SK-N-SH (cell line): ENCODE data around the gene KBTBD8. TPM values are rescaled to one million over a fixed set of nuclear protein-coding genes. Genes with fewer than 3 reads are reported as not detected.

Source experiments
- CTCF ChIA-PET: fragments of 300-600, 350-600 bp; formaldehyde crosslinking; extraction: SDS; loops from one replicate; lab custom pipeline; 2021; lab: Yijun Ruan, JAX
- POLR2A ChIA-PET: fragments of 350-600 bp; sonication (Branson Sonifier 250); formaldehyde crosslinking; extraction: SDS; loops from one replicate; lab custom pipeline; 2020; ENCODE audit warnings: antibody characterized with exemption, inconsistent platforms; lab: Yijun Ruan, JAX
- DNase-seq: peaks from one replicate; pipeline ENCODE4 v3.0.0; 2012
- H2AFZ ChIP-seq: fragments of 200-600 bp; sonication (generic); 2 replicates; pipeline ENCODE4 v1.8.1; 2016; ENCODE audit warnings: antibody characterized with exemption, mild to moderate bottlenecking, low read depth
- H3F3A ChIP-seq: fragments of 200-600 bp; sonication (generic); replicated peaks from 2 replicates; pipeline ENCODE3; 2016; ENCODE audit warnings: antibody characterized with exemption, mild to moderate bottlenecking; ENCODE audit not compliant: insufficient read depth
- H3K27ac ChIP-seq, 2 experiments: fragments of 200-500 bp in 1 of 2; fragments of 200-600 bp in 1 of 2; sonication (Bioruptor generic) in 1 of 2; sonication (generic), shearing (Covaris generic) in 1 of 2; 2 replicates each; pipeline versions ENCODE4 v1.5.1 to v1.6.1; 2014 to 2016; ENCODE audit warnings: low read depth in 2 of 2, inconsistent platforms in 1 of 2, low read length in 1 of 2, mild to moderate bottlenecking in 1 of 2, mixed read lengths in 1 of 2
- H3K27me3 ChIP-seq: fragments of 200-600 bp; sonication (generic), shearing (Covaris generic); 2 replicates; pipeline ENCODE4 v1.6.1; 2016; ENCODE audit warnings: mixed run types; ENCODE audit not compliant: insufficient read depth
- H3K36me3 ChIP-seq, 2 experiments: fragments of 200-500 bp in 1 of 2; fragments of 200-600 bp in 1 of 2; sonication (Bioruptor generic) in 1 of 2; sonication (generic) in 1 of 2; replicated peaks in 1 of 2; 2 replicates each; pipeline versions ENCODE3 to v1.5.1; 2014 to 2016; ENCODE audit warnings: low read length in 1 of 2, mild to moderate bottlenecking in 1 of 2; ENCODE audit not compliant: insufficient read depth in 2 of 2, control insufficient read depth in 1 of 2
- H3K4me1 ChIP-seq, 2 experiments: fragments of 200-500 bp in 1 of 2; fragments of 200-600 bp in 1 of 2; sonication (Bioruptor generic) in 1 of 2; sonication (generic), shearing (Covaris generic) in 1 of 2; 2 replicates each; pipeline versions ENCODE4 v1.5.1 to v1.6.1; 2014 to 2016; ENCODE audit warnings: low read depth in 1 of 2, low read length in 1 of 2, mixed run types in 1 of 2; ENCODE audit not compliant: insufficient read depth in 2 of 2, control insufficient read depth in 1 of 2
- H3K4me2 ChIP-seq: fragments of 200-600 bp; sonication (generic), shearing (Covaris generic); 2 replicates; pipeline ENCODE4 v1.6.1; 2017; ENCODE audit warnings: mixed run types
- H3K4me3 ChIP-seq, 2 experiments: fragments of 200-500 bp in 1 of 2; fragments of 200-600 bp in 1 of 2; sonication (Bioruptor generic) in 1 of 2; sonication (generic), shearing (Covaris generic) in 1 of 2; 2 replicates each; pipeline versions ENCODE4 v1.5.1 to v1.8.1; 2014 to 2016; ENCODE audit warnings: low read depth in 2 of 2, inconsistent platforms in 1 of 2, low read length in 1 of 2, mild to moderate bottlenecking in 1 of 2, mixed read lengths in 1 of 2, moderate library complexity in 1 of 2
- H3K79me2 ChIP-seq: fragments of 200-600 bp; sonication (generic); 2 replicates; pipeline ENCODE4 v1.8.1; 2017; ENCODE audit warnings: mild to moderate bottlenecking; ENCODE audit not compliant: insufficient read depth
- H3K9ac ChIP-seq: fragments of 200-600 bp; sonication (generic); 2 replicates; pipeline ENCODE4 v1.6.1; 2017; ENCODE audit warnings: mixed run types
- H3K9me2 ChIP-seq: fragments of 200-600 bp; sonication (generic); 2 replicates; pipeline ENCODE4 v1.6.1; 2017; ENCODE audit warnings: mixed run types
- H3K9me3 ChIP-seq: fragments of 200-600 bp; sonication (generic); 2 replicates; pipeline ENCODE4 v1.6.1; 2017; ENCODE audit warnings: mixed run types, mild to moderate bottlenecking, moderate library complexity
- H4K20me1 ChIP-seq: fragments of 200-600 bp; sonication (generic); 2 replicates; pipeline ENCODE4 v1.6.1; 2017; ENCODE audit warnings: mild to moderate bottlenecking, mixed run types; ENCODE audit not compliant: insufficient read depth
- ELF1 ChIP-seq: IDR thresholded peaks from 2 replicates; pipeline ENCODE4 v1.4.0; 2012
- EP300 ChIP-seq, 2 experiments: IDR thresholded peaks; 2 replicates each; pipeline versions ENCODE4 v1.4.0 to v1.6.1; 2012; ENCODE audit warnings: borderline replicate concordance in 1 of 2, low read depth in 1 of 2, low read length in 1 of 2
- FOXJ3 ChIP-seq: sonication (generic); formaldehyde crosslinking; IDR thresholded peaks from 2 replicates; pipeline ENCODE4 v1.5.1; 2020; ENCODE audit warnings: mild to moderate bottlenecking, missing genetic modification reagents
- FOXM1 ChIP-seq: IDR thresholded peaks from 2 replicates; pipeline ENCODE4 v1.4.0; 2012; ENCODE audit warnings: low read depth, mild to moderate bottlenecking
- MEF2A ChIP-seq: IDR thresholded peaks from 2 replicates; pipeline ENCODE4 v1.4.0; 2012; ENCODE audit warnings: low read depth, borderline replicate concordance
- MXI1 ChIP-seq: IDR thresholded peaks from 2 replicates; pipeline ENCODE4 v1.6.1; 2012; ENCODE audit warnings: mild to moderate bottlenecking, low read depth, low read length, improper control_type of control experiment
- NFIC ChIP-seq: IDR thresholded peaks from 2 replicates; pipeline ENCODE4 v1.4.0; 2012; ENCODE audit warnings: borderline replicate concordance
- PBX3 ChIP-seq: IDR thresholded peaks from 2 replicates; pipeline ENCODE4; 2012
- RCOR1 ChIP-seq: fragments of 150-350 bp; IDR thresholded peaks from 2 replicates; pipeline ENCODE4 v1.6.1; 2017; ENCODE audit warnings: antibody characterized with exemption, low read length
- RFX5 ChIP-seq: IDR thresholded peaks from 2 replicates; pipeline ENCODE4 v1.6.1; 2012; ENCODE audit warnings: mild to moderate bottlenecking, improper control_type of control experiment, low read length
- SIN3A ChIP-seq: IDR thresholded peaks from 2 replicates; pipeline ENCODE4 v1.6.1; 2012; ENCODE audit warnings: low read depth, mild to moderate bottlenecking, low read length, moderate library complexity, borderline replicate concordance
- SMC3 ChIP-seq: IDR thresholded peaks from 2 replicates; pipeline ENCODE4 v1.6.1; 2012; ENCODE audit warnings: low read depth, low read length, improper control_type of control experiment
- TEAD4 ChIP-seq: IDR thresholded peaks from 2 replicates; pipeline ENCODE4 v1.4.0; 2012; ENCODE audit warnings: mild to moderate bottlenecking, borderline replicate concordance; ENCODE audit not compliant: insufficient read depth
- USF2 ChIP-seq: fragments of 150-350 bp; IDR thresholded peaks from 2 replicates; pipeline ENCODE4 v1.6.1; 2017; ENCODE audit warnings: antibody characterized with exemption, low read length, low read depth, borderline replicate concordance
- WGBS: methylation state at CpG from one replicate; pipeline ENCODE4 v1.1.6; 2017; ENCODE audit warnings: low lambda C conversion rate; 5-methylcytosine and 5-hydroxymethylcytosine counted together
- polyA plus RNA-seq, 3 experiments: library from polyadenylated mRNA; depleted of rRNA; stranded (reverse); fragments of >200 nt; gene quantifications; 2 replicates each; pipeline ENCODE4 v1.2.3, GENCODE V29; 2012

The KBTBD8 gene
- polyA plus RNA-seq, 1 of the 3 experiments (the other 2 are of a cell fraction): 0.36 TPM

GRCh38 chr3:67018105-67018788 lies 20.1 kb downstream of the KBTBD8 start:
- H3K4me2 ChIP-seq: no peak overlapping the region
- POLR2A ChIA-PET: no interaction called here
- WGBS: 74% methylated on average over 12 of the region's 12 CpGs

GRCh38 chr3:67018789-67019526 lies 20.9 kb downstream of the KBTBD8 start:
- Histone ChIP-seq H3F3A (no peaks in the 10 kb centered on the region), H3K4me1 (no peaks in the 10 kb centered on the region; a peak in 1 of 4 replicates), H3K36me3 (no peaks in the 10 kb centered on the region), H3K9me3 (no peaks in the 10 kb centered on the region; the same call in 1 of the 2 replicates), H3K79me2 (no peaks in the 10 kb centered on the region; the same call in 1 of the 2 replicates), H4K20me1 (no peaks in the 10 kb centered on the region), H3K4me3 (no peak overlapping the region), H3K9me2 (no peaks in the 10 kb centered on the region), H2AFZ (no peak overlapping the region), H3K4me2 (no peak overlapping the region), H3K9ac (no peak overlapping the region), H3K27me3 (no peaks in the 10 kb centered on the region), H3K27ac (no peak overlapping the region)
- DNase-seq: no peak
- 72% methylated on average over 13 of the region's 13 CpGs for WGBS
- TF ChIP-seq FOXM1 (no peak), MXI1 (no peak), TEAD4 (no peak), NFIC (no peak), FOXJ3 (CRISPR knock-in tag) (no peak), SIN3A (no peak), PBX3 (no peak), USF2 (no peak), SMC3 (no peak)
- CTCF ChIA-PET: no interaction called here
- POLR2A ChIA-PET: no interaction called here

More at GRCh38 chr3:67018105-67018788, 20.1 kb downstream of the KBTBD8 start:
- CTCF ChIA-PET: no interaction called here
- no peaks in the 10 kb centered on the region; a peak in 1 of 4 replicates for H3K4me1 ChIP-seq
- no peak overlapping the region for H2AFZ ChIP-seq
- H3K4me3 ChIP-seq: no peak overlapping the region
- no peak overlapping the region for H3K27ac ChIP-seq
- H3K27me3 ChIP-seq: no peaks in the 10 kb centered on the region
- H3K9ac ChIP-seq: no peak overlapping the region
- no peaks in the 10 kb centered on the region for H3K36me3 ChIP-seq
- TF ChIP-seq ELF1 (no peak), MEF2A (no peak), RFX5 (no peak), TEAD4 (no peak), FOXJ3 (CRISPR knock-in tag) (no peak), RCOR1 (no peak), EP300 (IDR thresholded peaks at IDR 0.05; ENCODE audit: borderline replicate concordance in 1 of 2, low read depth in 1 of 2, low read length in 1 of 2) (no peak)
- H3K79me2 ChIP-seq: no peaks in the 10 kb centered on the region; the same call in 1 of the 2 replicates
- no peak for DNase-seq
- no peaks in the 10 kb centered on the region for H3F3A ChIP-seq
- no peaks in the 10 kb centered on the region; the same call in 1 of the 2 replicates for H3K9me3 ChIP-seq
- H4K20me1 ChIP-seq: no peaks in the 10 kb centered on the region
- H3K9me2 ChIP-seq: no peaks in the 10 kb centered on the region
